Esophagus muscularis mucosa (tissue), 4 donors: Measurements from ENCODE around the gene MEGF6. TPM values are rescaled to one million over a fixed set of nuclear protein-coding genes. Genes with fewer than 3 reads are reported as not detected.

ENCODE experiments used
- DNase-seq: peaks from one replicate; pipeline ENCODE4 v3.0.0-alpha.2; 2017; ENCODE audit errors: extremely low spot score
- H3K27ac ChIP-seq, 4 donors: fragments of 200-600 bp; sonication (generic); replicated peaks in 1 of 4; 1 replicate in 3 of 4; 2 replicates in 1 of 4; pipeline ENCODE4 v1.5.1; 2016 to 2019; ENCODE audit warnings: mild to moderate bottlenecking in 1 of 4
- H3K27me3 ChIP-seq, 4 donors: fragments of 200-600 bp; sonication (generic); one replicate each; pipeline versions ENCODE4 v1.5.1 to v1.6.0; 2016 to 2019
- H3K36me3 ChIP-seq, 4 donors: fragments of 200-600 bp; sonication (generic); one replicate each; pipeline ENCODE4 v1.5.1; 2016 to 2019
- H3K4me1 ChIP-seq, 4 donors: fragments of 200-600 bp; sonication (generic); one replicate each; pipeline ENCODE4 v1.5.1; 2016 to 2019
- H3K4me3 ChIP-seq, 4 donors: fragments of 200-600 bp; sonication (generic); 1 replicate in 2 of 4; 2 replicates in 2 of 4; pipeline ENCODE4 v1.5.1; 2016 to 2019; ENCODE audit warnings: mild to moderate bottlenecking in 4 of 4, moderate library complexity in 1 of 4
- H3K9me3 ChIP-seq, 4 donors: fragments of 200-600 bp; sonication (generic); 1 replicate in 3 of 4; 2 replicates in 1 of 4; pipeline ENCODE4 v1.5.1; 2016 to 2019
- EP300 ChIP-seq: sonication (generic); formaldehyde crosslinking; IDR thresholded peaks from one replicate; pipeline ENCODE4 v1.6.1; 2017; ENCODE audit warnings: antibody characterized with exemption
- POLR2A ChIP-seq: fragments of 450-650 bp; IDR thresholded peaks from one replicate; pipeline ENCODE4 v1.6.1; 2017; ENCODE audit warnings: antibody characterized with exemption, moderate library complexity, mild to moderate bottlenecking, low read depth
- POLR2AphosphoS5 ChIP-seq, 2 donors: sonication (generic); formaldehyde crosslinking; IDR thresholded peaks; one replicate each; pipeline ENCODE4 v1.6.1; 2017; ENCODE audit warnings: antibody characterized with exemption in 2 of 2
- WGBS: methylation state at CpG from one replicate; pipeline ENCODE4 v1.1.5; 2018; 5-methylcytosine and 5-hydroxymethylcytosine counted together
- intact Hi-C: fragments of 100-400 bp; cut with DNase I; formaldehyde crosslinking; loops from one replicate; pipeline ENCODE4 v1.15.1; 2023
- total RNA-seq, 4 donors: library from RNA; depleted of rRNA; stranded (reverse); fragments of >200 nt; gene quantifications; one replicate each; pipeline versions ENCODE4 v1.1.0 to v1.2.1, GENCODE V29; 2016
- TF ChIP-seq, protein P1 (sequence below), 3 experiments: fragments of 200-600 bp in 2 of 3; fragments of 450-650 bp in 1 of 3; sonication (generic) in 2 of 3; IDR thresholded peaks; one replicate each; pipeline ENCODE4 v1.5.1; 2017 to 2019; ENCODE audit warnings: antibody characterized with exemption in 3 of 3, mild to moderate bottlenecking in 2 of 3, moderate library complexity in 1 of 3

Gene MEGF6
- total RNA-seq, 4 donors from 2014 or later, result 9.3 to 18.1 (median 12.7) TPM

DNA sequence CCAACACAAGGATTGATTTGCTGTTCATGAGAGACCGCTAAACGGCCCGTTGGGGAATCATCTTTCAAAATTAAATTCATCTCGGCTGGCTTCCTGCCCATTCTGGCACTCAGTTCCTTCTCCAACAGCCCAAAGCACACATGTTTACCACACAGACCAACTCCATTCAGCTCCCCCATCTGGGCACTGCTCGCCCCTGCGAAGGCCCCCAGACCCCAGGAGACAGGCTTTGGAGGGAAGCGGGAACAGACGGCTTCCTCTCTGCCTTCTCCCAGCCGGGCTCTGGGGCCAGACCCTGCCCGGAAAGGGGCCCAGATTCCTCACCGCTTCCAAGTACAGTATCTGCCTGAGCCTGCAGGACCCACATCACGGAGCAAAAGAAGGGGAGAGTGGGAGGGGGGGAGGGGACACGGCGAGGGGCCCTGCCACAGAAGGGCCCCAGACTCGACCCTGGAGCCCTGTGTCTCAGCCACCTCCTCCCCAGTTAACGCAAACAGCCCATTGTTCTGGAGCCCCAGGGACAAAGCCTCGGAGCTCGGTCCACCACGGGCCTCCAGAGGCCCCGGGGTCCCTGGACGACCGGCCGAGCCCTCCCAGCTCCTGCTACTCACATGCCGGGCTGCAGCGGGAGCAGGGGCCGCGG, 660 bp downstream of the MEGF6 start:
- DNase-seq, result no peak
- intact Hi-C loops, result no loop called here
- peaks cover 0 to 87% (median 26%) of the 10 kb centered on the region in 4 donors for H3K27me3 ChIP-seq
- 19% methylated on average over 6 of the region's 27 CpGs for WGBS
- TF ChIP-seq, protein P1, sequence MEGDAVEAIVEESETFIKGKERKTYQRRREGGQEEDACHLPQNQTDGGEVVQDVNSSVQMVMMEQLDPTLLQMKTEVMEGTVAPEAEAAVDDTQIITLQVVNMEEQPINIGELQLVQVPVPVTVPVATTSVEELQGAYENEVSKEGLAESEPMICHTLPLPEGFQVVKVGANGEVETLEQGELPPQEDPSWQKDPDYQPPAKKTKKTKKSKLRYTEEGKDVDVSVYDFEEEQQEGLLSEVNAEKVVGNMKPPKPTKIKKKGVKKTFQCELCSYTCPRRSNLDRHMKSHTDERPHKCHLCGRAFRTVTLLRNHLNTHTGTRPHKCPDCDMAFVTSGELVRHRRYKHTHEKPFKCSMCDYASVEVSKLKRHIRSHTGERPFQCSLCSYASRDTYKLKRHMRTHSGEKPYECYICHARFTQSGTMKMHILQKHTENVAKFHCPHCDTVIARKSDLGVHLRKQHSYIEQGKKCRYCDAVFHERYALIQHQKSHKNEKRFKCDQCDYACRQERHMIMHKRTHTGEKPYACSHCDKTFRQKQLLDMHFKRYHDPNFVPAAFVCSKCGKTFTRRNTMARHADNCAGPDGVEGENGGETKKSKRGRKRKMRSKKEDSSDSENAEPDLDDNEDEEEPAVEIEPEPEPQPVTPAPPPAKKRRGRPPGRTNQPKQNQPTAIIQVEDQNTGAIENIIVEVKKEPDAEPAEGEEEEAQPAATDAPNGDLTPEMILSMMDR (IDR thresholded peaks at IDR 0.05), result no peak
- TF ChIP-seq POLR2AphosphoS5 (IDR thresholded peaks at IDR 0.05) (no peak), EP300 (no peak), POLR2A (no peak)
- H3K36me3 ChIP-seq, result no peaks in the 10 kb centered on the region
- H3K4me3 ChIP-seq, result peak overlapping the region; percentile 47 to 61 (median 49)
- no peaks in the 10 kb centered on the region for H3K9me3 ChIP-seq
- H3K27ac ChIP-seq, result no peak overlapping the region
- peaks cover 19 to 27% (median 24%) of the 10 kb centered on the region in 4 donors for H3K4me1 ChIP-seq

GRCh38 chr1:3609769-3610526, 1.4 kb downstream of the MEGF6 start:
- intact Hi-C loops, result no loop called here
- DNase-seq, result no peak
- TF ChIP-seq, protein P1 (IDR thresholded peaks at IDR 0.05), result no peak
- TF ChIP-seq EP300 (no peak), POLR2A (no peak), POLR2AphosphoS5 (IDR thresholded peaks at IDR 0.05) (no peak)
- Histone ChIP-seq H3K36me3 (no peaks in the 10 kb centered on the region), H3K27me3 (peaks cover 0 to 82% (median 26%) of the 10 kb centered on the region in 4 donors), H3K27ac (no peak overlapping the region), H3K4me1 (peaks cover 19 to 27% (median 24%) of the 10 kb centered on the region in 4 donors), H3K9me3 (no peaks in the 10 kb centered on the region), H3K4me3 (peak overlapping the region in 1 of 4 donors; percentile 61)
- WGBS, result 65% methylated on average over 11 of the region's 24 CpGs

GRCh38 chr1:3609016-3609768, 2.1 kb downstream of the MEGF6 start:
- intact Hi-C loops, result no loop called here
- Histone ChIP-seq H3K9me3 (no peaks in the 10 kb centered on the region), H3K4me1 (peaks cover 19 to 27% (median 24%) of the 10 kb centered on the region in 4 donors), H3K4me3 (no peak overlapping the region), H3K27ac (no peak overlapping the region), H3K27me3 (peaks cover 0 to 90% (median 26%) of the 10 kb centered on the region in 4 donors), H3K36me3 (no peaks in the 10 kb centered on the region)
- DNase-seq, result no peak
- 93% methylated on average over 3 of the region's 22 CpGs for WGBS
- TF ChIP-seq POLR2A (no peak), EP300 (no peak), POLR2AphosphoS5 (IDR thresholded peaks at IDR 0.05) (no peak)
- TF ChIP-seq, protein P1 (IDR thresholded peaks at IDR 0.05), result no peak

- TF ChIP-seq, protein P1 (IDR thresholded peaks at IDR 0.05), result no peak
- TF ChIP-seq POLR2AphosphoS5 (IDR thresholded peaks at IDR 0.05) (no peak), POLR2A (no peak), EP300 (no peak)
- intact Hi-C loops, result no loop called here
- WGBS, result 90% methylated on average over 5 of the region's 7 CpGs
- Histone ChIP-seq H3K9me3 (no peaks in the 10 kb centered on the region), H3K27me3 (peaks cover 0 to 92% (median 26%) of the 10 kb centered on the region in 4 donors), H3K4me3 (no peak overlapping the region), H3K4me1 (peaks cover 19 to 27% (median 24%) of the 10 kb centered on the region in 4 donors), H3K27ac (no peak overlapping the region), H3K36me3 (no peaks in the 10 kb centered on the region)
- DNase-seq, result no peak
These were observed 3.2 kb downstream of the MEGF6 start for GRCh38 chr1:3608154-3608553.
